ENCODE data around the gene ADAMTS9. TPM values are rescaled to one million over a fixed set of nuclear protein-coding genes. Genes with fewer than 3 reads are reported as not detected.

ADAMTS9 gene
- total and polyA plus RNA-seq, 4 donors, result 1.2 to 13.8 (median 7.4) TPM

- no peak overlapping the region for H3K4me3 ChIP-seq (ENCODE audit: low read depth in 1 of 3, low read length in 3 of 3)
- peaks cover 0 to 5% (median 0%) of the 10 kb centered on the region in 4 donors for H3K27me3 ChIP-seq (ENCODE audit: control insufficient read depth in 4 of 4, insufficient read depth in 4 of 4, low read length in 3 of 4)
- 89% methylated on average over 2 of the region's 2 CpGs for WGBS
- no peaks in the 10 kb centered on the region for H3K4me1 ChIP-seq (ENCODE audit: control insufficient read depth in 4 of 4, insufficient read depth in 4 of 4, low read length in 3 of 4)
- H3K36me3 ChIP-seq (ENCODE audit: control insufficient read depth in 4 of 4, insufficient read depth in 3 of 4, low read depth in 1 of 4, low read length in 3 of 4), result no peaks in the 10 kb centered on the region
- DNase-seq (ENCODE audit: low spot score), result no peak
- H3K9me3 ChIP-seq (ENCODE audit: control insufficient read depth in 4 of 4, low read length in 3 of 4), result no peaks in the 10 kb centered on the region
- no peak for TF ChIP-seq JUND (IDR thresholded peaks at IDR 0.05)
- H3K9ac ChIP-seq (ENCODE audit: low read depth in 1 of 2, low read length in 2 of 2), result no peak overlapping the region
- H3K27ac ChIP-seq (ENCODE audit: low read depth in 1 of 2, low read length in 2 of 2), result no peak overlapping the region
These were observed 194.7 kb downstream of the ADAMTS9 start for GRCh38 chr3:64493149-64493548.

DNA sequence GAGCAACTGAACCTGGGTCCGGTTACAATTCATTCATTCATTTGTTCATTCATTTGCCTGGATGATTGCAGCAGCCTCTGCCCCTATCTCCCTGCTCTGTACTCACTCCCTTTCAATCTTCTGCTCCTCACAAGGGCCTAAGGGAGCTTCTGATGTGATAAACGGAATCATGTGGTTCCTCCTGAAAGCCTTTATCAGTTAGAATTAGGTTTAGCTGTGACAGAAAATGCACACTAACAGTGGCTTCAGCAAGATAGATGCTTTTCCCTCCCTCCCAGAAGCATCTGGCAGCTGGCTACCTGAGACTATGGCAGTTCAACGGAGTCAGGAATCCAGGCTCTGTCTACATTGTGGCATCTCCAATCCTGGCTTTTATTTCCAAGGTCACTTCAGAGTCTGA is 196.0 kb downstream of the ADAMTS9 start:
- no peak for TF ChIP-seq JUND (IDR thresholded peaks at IDR 0.05)
- no peak for TF ChIP-seq HNF4A (conservative IDR thresholded peaks at IDR 0.05)
- TF ChIP-seq EGR1 (IDR thresholded peaks at IDR 0.05; ENCODE audit: low read depth in 2 of 2), result no peak
- no peak overlapping the region for H3K4me3 ChIP-seq (ENCODE audit: low read depth in 1 of 3, low read length in 3 of 3)
- H3K36me3 ChIP-seq (ENCODE audit: control insufficient read depth in 4 of 4, insufficient read depth in 3 of 4, low read depth in 1 of 4, low read length in 3 of 4), result no peaks in the 10 kb centered on the region
- DNase-seq (ENCODE audit: low spot score), result no peak
- no peaks in the 10 kb centered on the region for H3K9me3 ChIP-seq (ENCODE audit: control insufficient read depth in 4 of 4, low read length in 3 of 4)
- H3K27ac ChIP-seq (ENCODE audit: low read depth in 1 of 2, low read length in 2 of 2), result no peak overlapping the region
- no peaks in the 10 kb centered on the region for H3K4me1 ChIP-seq (ENCODE audit: control insufficient read depth in 4 of 4, insufficient read depth in 4 of 4, low read length in 3 of 4)
- no peak overlapping the region for H3K9ac ChIP-seq (ENCODE audit: low read depth in 1 of 2, low read length in 2 of 2)
- WGBS, result 85% methylated on average over 3 of the region's 3 CpGs
- peaks cover 0 to 5% (median 0%) of the 10 kb centered on the region in 4 donors for H3K27me3 ChIP-seq (ENCODE audit: control insufficient read depth in 4 of 4, insufficient read depth in 4 of 4, low read length in 3 of 4)

DNA sequence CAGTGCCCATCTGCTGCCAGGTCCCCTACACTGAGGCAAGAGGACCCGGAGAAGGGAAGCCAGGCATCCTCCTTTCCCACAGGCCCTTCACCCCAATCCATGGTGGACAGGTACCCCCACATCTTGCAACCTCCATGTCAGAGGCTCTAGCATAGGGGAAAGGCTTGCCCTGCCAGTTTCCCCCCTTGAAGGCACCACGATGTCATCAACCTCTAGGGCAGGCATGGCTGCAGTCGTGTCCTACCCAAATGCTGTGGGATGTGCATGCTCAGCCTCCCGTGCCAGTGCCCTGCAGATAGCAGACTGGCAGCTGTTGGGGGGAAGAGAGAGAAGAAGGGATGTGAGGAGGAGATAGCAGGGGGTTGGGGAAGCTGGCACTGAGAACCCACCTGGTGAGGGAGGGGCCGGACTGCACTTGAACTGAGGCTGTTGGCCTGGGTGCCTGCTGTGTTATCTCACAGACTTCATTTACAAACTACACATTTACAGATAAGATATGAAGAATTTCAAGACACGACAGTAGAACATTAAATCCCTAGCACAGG is 197.5 kb downstream of the ADAMTS9 start:
- H3K4me3 ChIP-seq (ENCODE audit: low read depth in 1 of 3, low read length in 3 of 3), result no peak overlapping the region
- H3K27me3 ChIP-seq (ENCODE audit: control insufficient read depth in 4 of 4, insufficient read depth in 4 of 4, low read length in 3 of 4), result peaks cover 0 to 5% (median 0%) of the 10 kb centered on the region in 4 donors
- no peaks in the 10 kb centered on the region for H3K36me3 ChIP-seq (ENCODE audit: control insufficient read depth in 4 of 4, insufficient read depth in 3 of 4, low read depth in 1 of 4, low read length in 3 of 4)
- no peaks in the 10 kb centered on the region for H3K9me3 ChIP-seq (ENCODE audit: control insufficient read depth in 4 of 4, low read length in 3 of 4)
- TF ChIP-seq RAD21 (IDR thresholded peaks at IDR 0.05) (no peak), CTCF (IDR thresholded peaks at IDR 0.05; ENCODE audit: low read depth, low read length, missing input control) (no peak), ZBTB33 (IDR thresholded peaks at IDR 0.05) (no peak), MAX (IDR thresholded peaks at IDR 0.05) (no peak), REST (IDR thresholded peaks at IDR 0.05) (no peak), FOXA2 (IDR thresholded peaks at IDR 0.05) (no peak), SP1 (IDR thresholded peaks at IDR 0.05) (no peak), HNF4G (IDR thresholded peaks at IDR 0.05) (no peak)
- 85% methylated on average over 6 of the region's 6 CpGs for WGBS
- no peak for DNase-seq (ENCODE audit: low spot score)
- no peak overlapping the region for H3K9ac ChIP-seq (ENCODE audit: low read depth in 1 of 2, low read length in 2 of 2)
- H3K4me1 ChIP-seq (ENCODE audit: control insufficient read depth in 4 of 4, insufficient read depth in 4 of 4, low read length in 3 of 4), result no peaks in the 10 kb centered on the region
- no peak overlapping the region for H3K27ac ChIP-seq (ENCODE audit: low read depth in 1 of 2, low read length in 2 of 2)

All from liver (tissue), 9 donors.